GM21447 (cell line): Measurements from ENCODE around the gene NTRK2.

Source experiments
- ATAC-seq: cut with Tn5 transposase; IDR thresholded peaks from one replicate; pipeline ENCODE4 v1.9.1; 2021; ENCODE audit not compliant: unreplicated experiment

Gene NTRK2

DNA sequence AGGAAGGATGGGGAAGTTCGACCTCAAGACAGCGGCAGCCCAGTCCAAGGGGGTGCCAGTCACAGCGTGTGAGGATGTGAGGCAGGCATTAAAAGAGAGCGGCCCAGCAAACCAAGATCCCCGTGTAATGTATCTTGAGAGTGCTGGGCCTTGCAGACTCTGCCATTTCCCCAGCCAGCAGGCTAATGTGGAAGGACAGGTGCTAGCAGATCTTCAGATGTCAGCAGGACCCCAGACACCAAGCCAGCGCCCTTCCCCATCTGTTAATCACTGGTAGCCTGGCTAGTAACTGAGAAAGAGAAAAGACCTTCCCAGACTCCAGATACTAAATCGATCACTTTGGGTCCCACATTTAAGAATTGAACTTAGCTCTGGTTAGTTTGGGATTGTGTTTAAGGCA, 62.2 kb downstream of the NTRK2 start:
- ATAC-seq = no peak

DNA sequence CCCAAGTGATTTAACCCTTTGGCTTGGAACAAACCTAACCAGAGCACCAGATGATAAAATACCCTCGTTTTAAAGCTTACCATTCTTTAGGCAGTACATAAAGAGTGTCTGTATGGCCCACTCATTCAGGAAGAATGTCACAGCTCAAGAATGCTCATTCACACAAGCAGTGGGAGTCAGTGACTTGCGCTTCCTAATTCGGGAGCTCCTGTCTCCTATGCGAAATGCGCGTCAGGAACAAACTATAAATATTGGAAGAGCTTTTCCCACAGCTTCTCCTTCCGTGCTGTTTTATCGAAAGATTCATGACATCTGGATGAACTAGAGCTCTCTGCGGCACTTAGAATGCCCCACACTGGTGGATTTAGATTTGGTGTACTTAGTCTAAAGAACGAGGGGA, 66.6 kb downstream of the NTRK2 start:
- ATAC-seq = no peak

DNA sequence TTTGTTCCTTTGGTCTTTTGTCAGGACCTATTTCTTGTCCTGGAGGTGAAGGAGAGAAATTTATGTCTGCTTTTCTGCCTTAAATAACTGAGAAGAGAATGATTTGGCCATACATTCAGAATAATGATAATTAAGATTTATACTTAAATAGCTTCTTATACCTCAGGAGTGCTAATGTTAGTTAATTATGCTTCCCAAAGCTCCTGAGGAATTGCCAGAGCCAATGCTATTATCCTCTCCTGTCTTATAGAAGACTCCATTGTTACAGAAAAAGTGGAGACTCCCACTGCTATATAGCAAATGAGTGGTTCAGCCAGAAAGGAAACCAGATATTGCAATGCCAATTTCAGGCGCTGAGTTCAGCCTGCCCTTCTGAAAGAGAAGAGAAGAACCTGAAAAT, 67.0 kb downstream of the NTRK2 start:
- no peak for ATAC-seq

DNA sequence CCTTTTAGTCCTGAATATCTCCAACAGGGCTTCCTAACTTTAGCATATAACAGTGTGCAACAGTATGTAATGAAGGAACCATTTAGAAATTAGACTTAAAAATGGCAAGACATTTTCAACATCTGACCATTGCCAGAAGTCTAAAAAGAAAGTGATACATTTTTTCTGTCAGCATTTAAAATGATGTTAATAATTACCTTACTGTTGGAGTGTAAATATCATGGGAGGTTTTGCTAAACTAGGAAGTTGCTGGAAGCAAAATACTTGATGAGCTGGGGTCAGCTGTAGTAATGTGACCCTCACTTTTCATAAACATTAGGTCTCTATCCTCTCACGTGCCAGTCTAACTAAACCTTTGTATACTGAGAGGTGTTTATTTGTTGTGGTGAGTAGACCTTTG, 68.8 kb downstream of the NTRK2 start:
- no peak for ATAC-seq

DNA sequence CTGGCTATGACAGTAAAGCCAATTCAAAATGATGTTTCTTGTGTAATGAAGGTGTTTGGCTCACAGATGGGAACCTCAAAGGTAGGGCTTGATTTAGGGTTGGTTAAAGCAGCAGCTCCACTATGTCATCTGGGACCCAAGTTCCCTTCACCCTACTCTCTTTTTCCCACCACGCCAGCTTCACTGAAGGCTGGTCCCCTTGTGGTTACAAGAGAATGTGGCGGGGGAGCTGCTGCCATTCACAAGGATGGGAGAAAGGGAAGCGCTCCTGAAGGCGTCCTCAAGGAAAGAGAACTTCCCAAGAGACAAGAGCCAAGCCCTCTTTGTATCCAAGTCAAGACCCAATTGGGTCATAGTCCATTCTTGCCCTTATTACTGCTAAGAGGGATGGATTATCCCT, 72.7 kb downstream of the NTRK2 start:
- no peak for ATAC-seq

DNA sequence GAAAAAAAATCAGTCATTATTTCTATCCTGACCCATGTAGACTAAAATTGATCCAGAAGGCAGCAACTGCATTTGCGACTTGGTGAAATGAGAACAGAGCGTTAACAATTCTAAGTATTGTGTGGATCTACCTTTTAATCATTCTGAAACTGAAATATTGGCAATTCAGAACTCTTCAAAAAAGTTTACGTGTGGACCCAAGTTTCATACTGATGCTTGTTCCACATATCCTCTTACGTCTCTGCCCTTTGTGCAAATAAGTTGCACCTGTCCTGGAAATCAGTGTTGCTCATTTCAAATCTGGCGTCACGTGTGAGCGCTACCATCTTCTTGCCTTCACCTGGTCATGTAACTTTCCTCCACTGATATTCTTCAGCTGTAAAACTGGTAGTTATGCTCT, 74.7 kb downstream of the NTRK2 start:
- peak; percentile 41 for ATAC-seq

DNA sequence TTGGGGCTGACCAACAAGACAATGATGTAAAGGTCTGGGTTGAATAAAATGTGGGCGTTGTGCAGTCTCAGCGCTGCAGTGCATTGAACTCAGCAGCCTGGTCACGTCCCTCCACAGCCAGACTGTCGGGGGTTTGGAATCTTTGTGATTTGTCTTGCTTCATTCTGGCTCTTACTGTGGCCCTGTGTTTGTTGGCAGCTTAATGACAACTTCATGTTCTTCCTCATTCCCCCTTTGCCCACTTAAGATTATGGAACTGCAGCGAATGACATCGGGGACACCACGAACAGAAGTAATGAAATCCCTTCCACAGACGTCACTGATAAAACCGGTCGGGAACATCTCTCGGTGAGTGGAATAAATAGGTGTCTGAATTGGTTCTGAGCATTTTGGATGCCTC, 75.2 kb downstream of the NTRK2 start:
- no peak for ATAC-seq

DNA sequence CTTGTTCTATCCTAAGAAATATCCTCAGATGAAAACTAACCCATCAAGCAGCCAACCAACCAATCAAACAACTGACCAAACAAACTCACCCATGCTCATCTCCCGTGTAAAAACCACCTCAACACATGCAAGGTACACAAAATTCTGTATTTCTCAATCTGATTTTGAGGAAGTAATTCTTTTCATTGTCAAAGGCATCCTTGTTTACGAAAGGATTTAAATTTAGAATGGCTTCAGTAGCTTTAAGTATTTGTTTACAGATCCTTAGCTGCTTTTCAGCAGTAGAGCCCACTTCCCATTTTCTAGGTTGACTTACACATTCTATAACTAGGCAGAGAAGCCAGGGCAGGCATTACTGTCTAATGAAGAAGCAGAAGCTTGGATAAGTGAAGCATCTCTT, 78.6 kb downstream of the NTRK2 start:
- ATAC-seq = peak; percentile 52

DNA sequence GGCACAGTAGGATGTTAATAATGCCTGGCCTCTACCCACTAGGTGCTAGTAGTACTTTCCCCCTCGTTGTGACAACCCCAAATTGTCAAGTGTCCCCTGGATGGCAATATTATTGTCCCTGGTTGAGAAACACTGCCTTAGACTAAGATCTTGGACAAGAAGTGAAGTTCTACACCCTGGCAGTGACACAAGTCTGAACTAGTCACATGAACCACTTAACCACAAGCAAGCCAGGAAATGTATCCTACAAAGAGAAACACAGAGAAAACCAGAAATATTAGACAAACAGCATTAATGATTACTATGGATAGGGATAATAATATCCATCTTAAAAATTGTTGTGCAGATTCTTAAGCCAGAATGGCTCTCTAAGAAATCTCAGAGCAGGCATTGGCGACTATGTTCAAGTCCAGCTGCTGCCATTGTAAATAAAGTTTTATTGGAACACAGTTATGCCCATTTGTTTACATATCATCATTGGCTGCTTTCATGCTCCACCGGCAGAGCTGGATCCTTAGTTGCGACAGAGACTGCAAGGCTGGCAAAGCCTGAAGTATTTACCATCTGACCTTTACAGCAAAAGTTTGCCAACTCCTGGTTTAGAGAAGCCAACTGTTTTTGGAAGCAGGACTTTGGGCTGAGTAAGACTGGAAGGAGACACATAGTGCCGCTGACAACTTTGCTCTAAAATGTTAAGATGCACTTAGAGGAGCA, 80.8 kb downstream of the NTRK2 start:
- ATAC-seq = no peak

DNA sequence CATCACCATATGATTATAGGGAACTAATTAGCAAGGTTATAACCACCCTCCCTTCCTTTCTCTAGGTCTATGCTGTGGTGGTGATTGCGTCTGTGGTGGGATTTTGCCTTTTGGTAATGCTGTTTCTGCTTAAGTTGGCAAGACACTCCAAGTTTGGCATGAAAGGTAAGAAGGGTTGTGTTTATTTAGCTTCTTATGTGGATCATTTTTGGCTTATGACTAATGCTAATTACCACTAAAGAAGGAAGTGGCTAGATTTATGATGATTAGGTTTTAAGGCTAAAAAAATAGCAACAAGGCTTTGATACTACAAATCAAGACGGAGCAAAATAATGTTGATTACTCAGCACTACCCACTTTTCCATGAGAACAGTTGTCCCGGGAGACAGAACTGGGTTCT, 82.4 kb downstream of the NTRK2 start:
- ATAC-seq = no peak

DNA sequence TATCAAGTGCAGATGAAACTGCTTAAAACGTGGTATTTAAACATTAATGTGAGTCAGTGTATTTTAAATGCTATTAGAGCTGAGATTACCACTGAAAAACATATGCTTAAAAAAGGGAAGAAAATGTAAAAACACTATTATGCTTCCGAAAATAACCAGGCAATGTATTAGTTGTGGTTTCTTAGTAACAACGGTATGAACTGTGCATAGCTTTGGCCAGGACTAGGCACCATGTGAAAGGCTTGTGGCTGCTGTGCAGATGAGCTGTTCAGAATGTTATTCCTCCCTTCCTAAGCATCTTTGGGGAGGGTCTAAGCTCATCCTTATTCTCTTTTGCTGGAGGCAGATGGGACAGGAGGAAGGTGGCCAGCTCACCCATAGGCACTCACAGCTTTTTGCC, 84.9 kb downstream of the NTRK2 start:
- ATAC-seq = no peak

DNA sequence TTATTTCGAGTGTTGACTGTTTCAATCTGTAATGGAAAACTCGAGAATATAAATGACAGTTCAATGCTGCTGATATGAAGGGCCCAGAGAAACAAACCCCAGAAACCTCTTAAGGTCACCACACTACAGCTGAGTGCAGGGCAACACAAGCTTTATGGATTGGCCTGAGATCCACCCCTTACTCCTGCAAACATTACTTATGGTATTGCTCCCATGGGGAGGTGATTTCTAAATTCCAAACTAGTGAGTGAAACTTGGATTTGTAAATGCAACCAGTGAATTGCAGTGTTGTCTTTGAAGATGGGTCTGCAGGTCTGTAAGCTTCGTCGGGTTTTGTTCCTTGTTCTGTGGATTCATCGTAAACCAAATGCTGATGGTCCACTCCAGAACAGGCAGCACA, 85.4 kb downstream of the NTRK2 start:
- ATAC-seq = no peak

DNA sequence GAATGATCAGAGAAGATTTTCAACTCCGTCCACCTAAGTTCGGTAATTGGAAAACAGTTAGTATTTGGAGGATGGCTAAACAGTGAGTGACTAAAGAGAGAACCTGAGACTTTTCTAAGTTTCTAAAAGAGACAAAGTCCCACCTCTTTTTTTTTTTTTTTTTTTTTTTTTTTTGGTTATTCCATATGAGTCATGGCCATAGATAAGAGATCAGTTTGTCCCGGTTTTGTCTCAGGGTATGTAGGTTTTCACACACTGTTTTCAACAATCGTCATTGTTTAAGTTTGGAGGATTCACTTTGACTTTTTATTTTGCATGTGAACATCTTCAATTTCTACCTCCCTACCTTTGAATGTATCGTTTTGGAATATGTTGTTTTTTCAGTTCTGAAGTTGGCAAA, 85.9 kb downstream of the NTRK2 start:
- ATAC-seq = no peak

DNA sequence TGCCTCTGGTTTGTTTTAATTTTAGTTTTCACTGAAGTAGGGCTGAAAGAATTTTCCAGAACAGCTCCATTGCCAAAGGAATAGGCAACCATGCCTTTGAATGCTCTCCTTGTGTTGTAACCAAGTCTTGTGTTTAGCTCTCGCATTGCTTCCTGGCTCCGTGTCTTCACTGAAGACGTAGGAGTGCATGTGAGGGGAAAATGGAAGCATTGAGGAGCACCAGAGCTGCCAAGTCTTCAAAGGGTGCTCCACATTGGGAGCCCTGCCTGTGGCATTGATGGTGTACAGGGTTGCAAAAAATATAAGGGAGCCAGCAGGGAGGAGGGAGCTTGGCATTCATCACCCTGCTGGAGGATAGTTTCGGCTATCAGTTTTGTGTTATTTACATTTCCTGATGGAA, 86.6 kb downstream of the NTRK2 start:
- no peak for ATAC-seq

DNA sequence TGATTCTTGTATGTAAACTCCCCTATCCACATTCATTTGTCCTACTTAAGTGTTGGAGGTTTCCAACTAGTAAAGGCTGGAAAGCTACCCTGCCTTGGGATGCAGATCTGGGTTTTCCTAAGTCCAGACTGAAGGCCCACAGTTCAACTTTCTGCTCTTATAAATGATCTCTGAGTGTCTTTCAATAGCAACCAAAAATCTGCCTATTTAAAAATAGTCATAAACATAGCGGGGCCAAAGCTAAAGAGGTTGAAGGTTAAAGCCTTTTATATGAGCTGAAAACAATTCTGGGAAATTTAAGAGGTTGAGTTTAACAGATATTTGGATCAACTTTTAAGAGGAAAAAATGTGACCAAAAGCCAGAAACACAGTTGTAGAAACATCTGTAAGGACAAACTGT, 87.2 kb downstream of the NTRK2 start:
- ATAC-seq = no peak

DNA sequence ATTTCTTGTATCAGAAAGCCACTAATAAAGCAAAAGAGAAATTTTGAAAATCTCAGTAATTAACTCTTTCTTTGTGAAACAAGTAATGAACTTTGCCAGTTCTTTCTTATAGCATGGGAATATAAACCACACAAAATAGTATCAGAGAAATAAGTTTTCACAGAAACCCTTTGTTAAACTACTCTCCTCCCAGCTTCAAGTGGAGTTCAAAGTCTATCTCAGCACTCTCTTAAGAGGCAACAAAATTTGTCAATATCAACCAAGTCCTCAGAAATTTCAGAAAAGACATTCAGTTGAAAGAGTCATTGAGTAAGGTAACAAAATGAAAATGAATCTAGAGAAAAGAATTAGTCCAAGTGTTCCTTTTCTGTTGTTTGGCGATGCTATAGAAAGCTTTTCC, 89.3 kb downstream of the NTRK2 start:
- no peak for ATAC-seq

DNA sequence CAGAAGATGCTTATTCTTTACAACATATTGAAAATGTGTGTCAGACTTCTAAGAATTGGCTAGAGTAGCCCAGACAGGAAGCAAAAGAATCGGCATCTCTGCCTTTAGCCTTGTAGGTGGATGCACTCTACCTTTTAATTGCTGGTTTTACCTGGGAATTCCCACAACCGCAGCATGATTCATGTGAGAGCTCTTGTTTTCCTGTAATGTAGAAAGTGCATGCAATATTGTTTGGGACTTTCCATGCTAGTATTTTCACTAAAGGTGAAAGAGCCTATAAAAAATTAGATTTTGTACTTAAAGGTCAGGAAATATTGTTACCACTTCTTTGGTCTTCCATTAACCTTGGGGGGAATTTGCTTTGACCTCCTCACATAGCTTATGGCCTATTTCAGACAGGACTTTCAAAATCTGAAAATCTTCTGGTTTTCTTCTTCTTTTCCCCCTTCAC, 89.8 kb downstream of the NTRK2 start:
- peak; percentile 78 for ATAC-seq

DNA sequence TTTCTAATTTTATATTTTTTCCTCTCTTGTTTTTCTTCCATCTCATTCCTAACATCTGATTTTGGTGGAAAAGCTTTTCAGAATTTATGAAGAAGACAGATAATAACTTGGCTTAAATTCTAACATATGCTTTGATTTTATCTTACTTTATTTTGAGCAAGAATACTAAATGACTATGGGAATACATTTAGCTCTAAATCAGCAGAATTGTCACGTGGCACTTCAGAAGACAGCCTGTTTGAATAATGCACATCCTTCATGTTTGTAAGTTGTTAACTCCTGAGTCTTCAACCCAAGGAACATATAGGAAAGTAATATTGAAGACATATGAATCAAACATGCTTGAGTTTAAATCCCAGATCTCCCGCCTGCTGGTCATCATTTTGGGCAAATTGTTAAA, 90.3 kb downstream of the NTRK2 start:
- ATAC-seq = no peak

DNA sequence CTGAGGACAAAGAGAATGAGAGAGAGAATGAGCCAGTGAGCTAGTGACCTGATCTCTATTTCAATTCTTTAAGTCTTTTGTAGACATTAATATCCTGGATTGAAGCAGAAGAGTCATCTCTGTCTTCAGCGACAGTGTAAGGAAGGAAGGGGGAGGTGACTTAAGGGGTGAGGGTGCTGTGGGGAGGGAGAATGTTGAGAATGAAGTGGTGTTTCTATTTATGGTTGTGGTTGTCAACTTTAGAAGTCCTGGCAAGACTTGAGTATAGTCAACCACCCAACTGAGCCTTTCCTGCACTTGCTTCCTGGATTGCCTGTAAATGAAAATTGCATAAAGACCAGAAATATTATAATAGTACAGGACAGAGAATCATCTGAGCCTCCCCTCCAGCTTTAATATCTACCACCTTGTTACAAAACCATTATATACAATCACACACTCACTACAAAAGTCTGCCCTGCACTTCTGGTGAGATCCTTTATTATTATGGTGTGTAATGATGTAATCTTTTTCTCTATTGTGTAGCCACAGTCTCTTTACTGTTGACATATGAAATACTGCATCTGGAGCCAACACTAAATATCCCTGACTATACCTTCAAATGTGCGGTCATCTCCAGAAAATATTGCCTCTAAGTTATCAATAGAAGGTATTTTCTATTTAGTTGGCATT, 91.7 kb downstream of the NTRK2 start:
- ATAC-seq = no peak

DNA sequence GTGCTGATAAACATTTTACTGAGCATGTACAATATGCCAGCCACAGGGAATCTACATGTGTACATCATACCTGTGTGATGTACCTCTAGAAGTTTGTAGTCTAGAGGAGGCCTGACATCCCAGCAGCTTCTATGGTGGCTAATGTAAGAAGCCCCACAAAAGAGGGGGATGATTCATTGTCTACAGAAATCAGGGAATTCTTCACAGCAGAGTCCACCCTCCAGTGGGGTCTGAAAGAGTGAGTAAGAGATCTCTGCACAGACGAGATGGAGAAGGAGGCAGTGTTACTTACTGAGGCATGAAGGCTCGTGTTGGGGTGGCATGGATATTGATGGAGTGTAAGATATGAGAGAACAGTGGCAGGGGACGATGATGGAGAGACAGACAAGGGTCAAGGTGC, 103.0 kb downstream of the NTRK2 start:
- no peak for ATAC-seq

DNA sequence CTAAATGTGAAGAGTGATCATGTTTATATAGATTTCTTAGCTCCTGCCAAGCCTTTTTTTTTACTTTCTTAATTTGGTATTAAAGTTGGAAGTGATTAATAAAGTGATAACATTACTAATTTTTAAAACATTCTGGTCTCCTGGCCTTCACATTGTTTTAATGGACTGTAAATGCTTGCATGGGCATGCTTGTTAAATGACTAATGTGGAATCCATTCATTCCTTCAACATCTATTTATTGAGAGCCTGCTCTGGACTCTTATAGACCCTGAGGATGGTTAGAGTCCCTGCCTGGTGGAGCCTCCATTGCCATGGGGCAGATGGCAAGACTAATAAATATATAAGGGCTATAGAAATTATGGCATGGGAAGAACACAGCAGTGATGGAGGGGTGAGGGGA, 103.5 kb downstream of the NTRK2 start:
- ATAC-seq = no peak

DNA sequence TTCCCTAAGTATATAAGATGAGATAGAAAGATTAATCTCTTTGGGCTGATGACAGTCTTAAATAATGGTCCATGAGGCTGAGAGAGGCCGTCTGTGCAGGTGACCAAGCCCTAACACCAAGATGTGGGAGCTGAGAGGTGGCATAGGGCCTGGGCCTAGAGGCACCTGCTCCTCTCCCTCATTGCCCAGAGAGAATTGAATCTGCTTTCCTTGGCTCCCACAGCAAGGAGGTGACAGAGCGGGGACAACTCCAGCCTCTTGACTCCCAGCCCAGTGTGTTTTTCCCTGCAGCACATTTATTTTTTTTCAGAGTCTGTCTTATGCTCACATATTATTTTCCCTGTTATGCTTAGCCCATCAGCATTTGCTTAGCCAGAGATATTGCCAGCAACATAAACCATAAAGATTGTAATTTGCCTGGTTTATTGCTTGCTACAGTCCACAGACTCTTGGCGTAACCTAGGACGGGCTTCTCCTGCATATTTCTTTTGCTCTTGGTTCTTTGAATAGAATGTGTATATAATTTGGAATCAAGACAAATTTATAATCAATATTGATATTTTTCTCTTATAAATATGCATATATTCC, 105.6 kb downstream of the NTRK2 start:
- no peak for ATAC-seq

DNA sequence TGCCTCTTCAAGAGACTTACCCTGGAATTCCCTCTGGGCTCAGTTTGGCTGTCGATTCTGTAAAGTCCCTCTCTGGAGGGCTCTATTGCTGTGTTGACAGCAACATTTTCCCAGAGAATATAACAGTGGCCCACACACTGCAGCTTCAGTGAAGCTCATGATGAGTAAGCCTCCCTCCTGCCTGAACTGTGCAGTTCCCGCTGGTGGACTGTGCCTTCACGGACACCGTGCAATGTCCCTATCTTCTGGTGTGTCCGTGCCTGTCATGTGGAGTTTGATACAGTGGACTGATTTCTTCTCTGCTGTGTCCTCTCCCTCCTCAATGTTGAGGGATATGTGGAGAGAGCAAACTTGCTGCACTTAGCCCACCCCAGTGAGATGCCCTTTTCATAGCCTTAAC, 109.0 kb downstream of the NTRK2 start:
- no peak for ATAC-seq
